ENCODE results near the gene HYOU1.

HYOU1 gene

DNA sequence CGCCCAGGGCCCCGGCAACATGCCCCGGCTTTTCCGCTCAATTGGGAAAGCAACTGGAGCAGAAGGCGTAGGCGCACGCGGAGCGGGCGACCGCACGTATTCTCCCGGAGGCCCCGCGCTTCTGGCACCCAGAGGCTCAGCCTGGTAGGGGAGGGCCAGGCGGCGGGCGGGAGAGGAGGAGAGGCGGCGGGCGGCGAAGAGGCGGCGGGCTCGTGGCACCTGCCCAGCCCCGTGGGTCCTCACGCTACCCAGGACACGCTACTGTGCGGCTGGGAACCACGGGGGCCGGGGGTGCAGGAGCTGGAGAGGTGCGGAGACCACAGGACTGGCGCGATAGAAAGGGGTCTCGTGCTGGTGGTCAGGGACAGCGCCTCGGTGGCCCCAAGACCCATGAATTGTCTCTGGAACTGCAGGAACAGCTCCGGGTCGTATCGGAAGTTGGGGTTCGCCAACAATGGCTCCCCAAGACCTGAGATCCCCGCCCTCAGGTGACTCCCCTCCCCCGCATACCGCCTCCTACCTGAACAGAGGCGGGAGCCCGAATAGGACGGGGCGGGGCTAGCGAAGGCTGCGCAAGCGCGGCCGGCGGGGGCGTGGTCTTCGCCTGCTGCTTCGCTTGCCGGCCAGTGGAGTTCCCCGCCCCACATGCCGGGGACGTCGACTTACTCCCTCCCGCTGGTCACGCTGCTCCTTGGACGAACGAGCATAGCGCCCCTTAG lies 26.5 kb downstream of the HYOU1 start, which contains the start of gene SLC37A4:
Gene SLC37A4, minus strand, starts transcription at position 549 of the 719 bp plus-strand sequence.
- DNase-seq (ENCODE audit: extremely low read depth, low read depth): peak; percentile 89
- TF ChIP-seq, protein P1, sequence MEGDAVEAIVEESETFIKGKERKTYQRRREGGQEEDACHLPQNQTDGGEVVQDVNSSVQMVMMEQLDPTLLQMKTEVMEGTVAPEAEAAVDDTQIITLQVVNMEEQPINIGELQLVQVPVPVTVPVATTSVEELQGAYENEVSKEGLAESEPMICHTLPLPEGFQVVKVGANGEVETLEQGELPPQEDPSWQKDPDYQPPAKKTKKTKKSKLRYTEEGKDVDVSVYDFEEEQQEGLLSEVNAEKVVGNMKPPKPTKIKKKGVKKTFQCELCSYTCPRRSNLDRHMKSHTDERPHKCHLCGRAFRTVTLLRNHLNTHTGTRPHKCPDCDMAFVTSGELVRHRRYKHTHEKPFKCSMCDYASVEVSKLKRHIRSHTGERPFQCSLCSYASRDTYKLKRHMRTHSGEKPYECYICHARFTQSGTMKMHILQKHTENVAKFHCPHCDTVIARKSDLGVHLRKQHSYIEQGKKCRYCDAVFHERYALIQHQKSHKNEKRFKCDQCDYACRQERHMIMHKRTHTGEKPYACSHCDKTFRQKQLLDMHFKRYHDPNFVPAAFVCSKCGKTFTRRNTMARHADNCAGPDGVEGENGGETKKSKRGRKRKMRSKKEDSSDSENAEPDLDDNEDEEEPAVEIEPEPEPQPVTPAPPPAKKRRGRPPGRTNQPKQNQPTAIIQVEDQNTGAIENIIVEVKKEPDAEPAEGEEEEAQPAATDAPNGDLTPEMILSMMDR (IDR thresholded peaks at IDR 0.05; ENCODE audit: low read depth, low read length, missing control alignments): no peak
- H3K4me3 ChIP-seq (replicated peaks; ENCODE audit: low read depth, low read length): peak within 1 kb of the TSS; percentile 77

DNA sequence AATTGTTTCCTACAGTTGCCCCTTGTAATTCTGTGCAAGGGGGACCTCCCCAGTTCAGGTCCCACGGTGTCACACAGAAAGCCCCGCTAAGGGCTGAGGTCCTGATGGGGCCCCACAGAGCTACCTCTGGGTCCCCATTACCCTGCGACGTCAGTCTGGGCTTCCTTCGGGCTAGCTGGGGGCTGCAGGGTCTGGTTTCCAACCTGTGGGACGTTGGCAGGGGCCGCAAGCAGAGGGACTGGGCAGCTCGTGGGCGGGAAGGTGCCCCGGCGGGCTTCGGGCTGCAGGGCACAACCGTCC lies 27.0 kb downstream of the HYOU1 start:
- no peak for DNase-seq (ENCODE audit: extremely low read depth, low read depth)
- TF ChIP-seq, protein P1 (IDR thresholded peaks at IDR 0.05; ENCODE audit: low read depth, low read length, missing control alignments): no peak

DNA sequence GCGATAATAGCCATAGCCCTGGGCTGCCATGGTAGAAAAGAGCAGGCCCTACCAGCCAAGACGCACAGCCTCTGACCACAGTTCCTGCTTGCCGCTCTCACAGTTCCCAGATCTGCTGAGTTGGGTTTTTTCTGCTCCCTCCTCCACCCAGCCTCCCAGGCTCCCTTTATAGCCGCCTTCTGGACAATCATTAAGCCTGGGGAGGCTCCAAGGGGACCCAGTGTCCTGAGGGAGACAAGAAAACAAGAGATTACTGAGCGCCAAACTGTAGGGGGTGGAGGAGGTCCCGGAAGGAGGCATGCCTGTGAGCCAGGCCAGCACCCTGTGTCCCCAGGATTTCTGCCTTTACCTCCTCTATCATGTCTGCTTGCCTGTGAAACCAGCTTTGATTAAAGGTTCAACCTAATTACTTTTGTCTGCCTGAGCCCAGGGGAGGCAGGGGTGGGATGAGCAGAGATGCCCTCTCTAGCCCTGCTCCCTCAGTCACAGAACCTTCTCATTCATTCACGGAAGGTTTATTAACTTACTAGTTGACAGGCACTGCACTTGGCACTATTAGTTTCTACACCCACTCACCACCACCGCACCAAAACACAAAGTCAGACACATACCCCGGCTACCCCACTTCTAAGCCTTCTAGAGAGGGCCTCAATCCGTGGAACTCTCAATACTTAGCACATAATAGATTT lies 27.5 kb downstream of the HYOU1 start:
- no peak for DNase-seq (ENCODE audit: extremely low read depth, low read depth)
- peak overlapping the region; percentile 77 for H3K4me3 ChIP-seq (replicated peaks; ENCODE audit: low read depth, low read length)

More for the DNA sequence above, 27.0 kb downstream of the HYOU1 start:
- peak overlapping the region; percentile 77 for H3K4me3 ChIP-seq (replicated peaks; ENCODE audit: low read depth, low read length)

DNA sequence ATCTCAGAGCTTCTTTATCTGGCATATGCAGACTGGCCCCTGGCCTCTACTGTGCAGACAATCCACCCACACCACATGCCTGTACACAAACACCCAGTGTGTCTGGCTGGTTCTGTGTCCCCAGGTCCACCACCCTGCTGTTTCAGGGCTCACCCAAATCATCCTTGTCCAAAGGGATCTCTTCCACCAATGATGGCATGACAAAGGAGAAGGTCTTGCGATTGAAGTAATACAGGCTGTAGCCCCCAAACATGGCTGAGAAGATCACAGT lies 28.0 kb downstream of the HYOU1 start:
- TF ChIP-seq, protein P1 (IDR thresholded peaks at IDR 0.05; ENCODE audit: low read depth, low read length, missing control alignments): no peak
- no peak for DNase-seq (ENCODE audit: extremely low read depth, low read depth)
- peak overlapping the region; percentile 77 for H3K4me3 ChIP-seq (replicated peaks; ENCODE audit: low read depth, low read length)

More for the DNA sequence above, 27.5 kb downstream of the HYOU1 start:
- TF ChIP-seq, protein P1 (IDR thresholded peaks at IDR 0.05; ENCODE audit: low read depth, low read length, missing control alignments): no peak

DNA sequence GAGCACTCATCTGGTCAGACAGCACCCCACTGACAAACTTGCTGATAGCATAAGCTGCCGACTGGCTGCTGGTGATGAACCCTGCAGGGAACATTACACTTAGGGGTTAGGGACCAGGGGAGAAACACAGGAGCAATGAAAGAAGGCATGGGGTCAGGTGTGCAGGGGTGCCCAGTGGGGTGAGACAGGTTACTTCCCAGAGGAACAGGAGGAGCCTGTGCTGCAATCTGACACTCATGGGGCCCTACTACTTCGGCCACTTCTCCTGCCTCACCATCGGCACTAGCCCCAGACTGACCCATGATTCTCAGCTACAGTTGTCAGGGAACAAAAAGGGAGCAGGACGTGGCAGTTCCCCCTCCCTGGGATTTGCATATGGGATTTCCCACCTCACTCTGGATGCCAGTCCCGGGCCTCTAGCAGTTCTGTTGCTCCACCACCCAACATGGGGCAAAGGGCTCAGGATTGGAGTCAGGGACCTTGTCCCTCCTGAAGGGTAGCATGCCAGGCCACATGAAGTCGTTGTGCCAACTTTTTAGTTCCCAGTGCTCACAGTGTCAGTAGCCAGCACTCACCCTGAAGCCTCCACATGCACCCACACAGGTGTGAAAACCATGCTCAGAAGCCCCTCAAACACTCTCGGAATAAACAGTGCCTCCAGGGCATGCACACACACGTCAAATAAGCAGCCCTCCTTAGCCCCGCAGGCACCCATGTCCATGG lies 28.5 kb downstream of the HYOU1 start:
- TF ChIP-seq, protein P1 (IDR thresholded peaks at IDR 0.05; ENCODE audit: low read depth, low read length, missing control alignments): no peak
- no peak for DNase-seq (ENCODE audit: extremely low read depth, low read depth)
- no peak overlapping the region for H3K4me3 ChIP-seq (replicated peaks; ENCODE audit: low read depth, low read length)

DNA sequence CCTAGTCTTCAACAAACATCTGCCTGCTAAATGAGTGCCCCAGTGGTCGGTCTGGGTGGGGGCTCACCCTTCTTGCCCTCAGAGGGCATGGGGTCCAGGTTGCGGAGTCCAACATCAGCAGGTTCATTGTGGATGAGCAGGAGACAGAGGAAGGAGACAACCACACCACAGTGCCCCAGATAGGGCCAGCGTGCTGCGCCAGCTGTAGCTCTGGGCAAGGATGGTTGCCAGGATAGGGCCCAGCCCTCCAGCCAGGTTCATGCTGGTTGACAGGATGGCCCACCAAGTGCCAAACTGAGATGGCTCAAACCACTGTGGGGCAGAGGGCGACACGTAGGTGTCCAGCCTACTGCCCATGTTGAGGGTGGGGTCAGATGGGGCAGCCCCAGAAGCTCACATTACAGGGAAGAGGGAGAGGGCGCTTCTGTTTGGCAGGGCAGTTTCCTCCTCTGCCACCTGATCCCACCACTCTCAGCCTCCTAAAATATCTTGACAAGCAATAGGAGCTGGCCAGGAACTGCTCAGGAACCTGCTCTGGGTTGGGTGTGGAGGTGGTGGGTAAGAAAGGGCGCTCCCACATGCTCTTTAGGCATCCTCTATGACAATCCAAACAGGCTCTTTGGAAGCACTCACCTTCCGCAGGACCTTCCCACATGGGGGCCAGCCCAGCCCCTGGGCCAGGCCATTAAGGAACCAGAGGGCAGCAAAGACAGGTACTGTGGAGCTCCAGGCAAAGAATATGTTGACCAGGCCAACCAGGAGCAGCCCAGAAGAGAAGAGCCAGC lies 29.3 kb downstream of the HYOU1 start:
- DNase-seq (ENCODE audit: extremely low read depth, low read depth): no peak
- H3K4me3 ChIP-seq (replicated peaks; ENCODE audit: low read depth, low read length): no peak overlapping the region
- TF ChIP-seq, protein P1 (IDR thresholded peaks at IDR 0.05; ENCODE audit: low read depth, low read length, missing control alignments): no peak
